Measurements from ENCODE around the gene CALHM1. TPM values are rescaled to one million over a fixed set of nuclear protein-coding genes. Genes with fewer than 3 reads are reported as not detected.

CALHM1 gene
- total and polyA plus RNA-seq, 2 of the 13 experiments (the other 11 are each of a cell fraction or from before 2014, with no cell fraction given) = 0.04 TPM; not detected in 1

DNA sequence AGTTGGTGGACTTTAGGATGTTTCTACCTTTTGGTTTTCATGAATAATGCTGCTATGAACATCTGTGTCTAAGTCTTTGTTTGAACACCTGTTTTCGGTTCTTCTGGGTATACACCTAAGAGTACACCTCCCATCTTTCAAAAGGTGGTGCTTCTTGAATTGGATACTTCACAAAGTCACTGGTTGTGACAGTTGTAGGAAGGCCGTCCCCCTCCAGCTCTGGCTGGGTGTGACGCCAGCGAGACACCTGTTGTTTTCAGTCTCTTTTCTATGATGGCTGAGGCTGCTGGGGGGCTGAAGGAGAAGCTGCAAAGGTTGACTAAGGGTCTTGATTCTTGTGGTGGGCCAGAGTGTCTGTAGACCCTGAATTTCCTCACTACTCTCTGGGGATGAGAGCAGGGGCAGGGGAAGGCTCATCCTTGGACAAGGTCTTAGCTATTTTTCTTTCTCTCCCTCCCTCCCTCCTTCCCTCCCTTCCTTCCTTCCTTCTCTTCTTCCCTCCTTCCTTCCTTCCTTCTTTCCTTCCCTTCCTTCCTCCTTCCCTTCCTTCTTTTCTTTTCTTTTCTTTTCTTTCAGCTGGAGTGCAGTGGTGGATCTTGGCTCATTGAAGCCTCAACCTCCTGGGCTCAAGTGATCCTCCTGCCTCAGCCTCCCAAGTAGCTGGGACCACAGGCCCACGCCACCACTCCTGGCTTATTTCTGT, 40.4 kb upstream of the CALHM1 start:
- Histone ChIP-seq H3K9me3 (ENCODE audit: low read length) (no peaks in the 10 kb centered on the region), H3K27me3 (ENCODE audit: control insufficient read depth in 1 of 2, insufficient read depth in 2 of 2, low read length in 2 of 2) (peaks cover 5 to 72% of the 10 kb centered on the region in 2 experiments; a peak in 3 of 5 replicates), H3K27ac (ENCODE audit: extremely low read length, insufficient read depth, low read length) (no peak overlapping the region), H2AFZ (ENCODE audit: low read length) (no peak overlapping the region), H3K4me2 (ENCODE audit: low read depth, low read length) (no peak overlapping the region), H4K20me1 (ENCODE audit: insufficient read depth, low read length) (no peaks in the 10 kb centered on the region), H3K4me1 (ENCODE audit: insufficient read depth, low read length) (peaks cover 3% of the 10 kb centered on the region), H3K4me3 (replicated peaks in 1 of 3; ENCODE audit: insufficient read depth in 1 of 3, low read depth in 2 of 3, low read length in 3 of 3) (no peak overlapping the region), H3K79me2 (ENCODE audit: insufficient read depth, low read length) (no peaks in the 10 kb centered on the region), H3K9ac (ENCODE audit: insufficient read depth, low read depth, low read length) (no peak overlapping the region), H3K36me3 (replicated peaks in 1 of 2; ENCODE audit: control insufficient read depth in 1 of 2, insufficient read depth in 2 of 2, low read length in 2 of 2) (no peaks in the 10 kb centered on the region)
- FAIRE-seq (no peak), DNase-seq (ENCODE audit: low spot score) (no peak), ATAC-seq (no peak)
- ChIA-PET CTCF (ENCODE audit: low intra/inter-chr PET ratio, low total read pairs) (no interaction called here), POLR2A (no interaction called here)
- 60% methylated on average over 5 of the region's 5 CpGs for whole genome bisulfite sequencing (ENCODE audit: low lambda C conversion rate)
- in situ Hi-C loops (cut with HindIII; ENCODE audit: extremely low pct_ligation_motif_present, low pct_unique_long_range_greater_than_20kb) (no loop called here), intact Hi-C loops (cut with micrococcal nuclease; ENCODE audit: unreplicated experiment) (no loop called here)
- TF ChIP-seq PRMT3 (CRISPR knock-in tag; IDR thresholded peaks at IDR 0.05; ENCODE audit: borderline replicate concordance, low read depth) (no peak), RCOR2 (CRISPR knock-in tag; IDR thresholded peaks at IDR 0.05) (no peak), ZNF350 (CRISPR knock-in tag; IDR thresholded peaks at IDR 0.05; ENCODE audit: borderline replicate concordance, low read depth) (no peak), SIN3B (IDR thresholded peaks at IDR 0.05; ENCODE audit: low read length) (no peak), ZNF329 (CRISPR knock-in tag; IDR thresholded peaks at IDR 0.05; ENCODE audit: low read depth) (no peak), ZNF136 (CRISPR knock-in tag; IDR thresholded peaks at IDR 0.05; ENCODE audit: low read depth) (no peak), ZFP1 (CRISPR knock-in tag; IDR thresholded peaks at IDR 0.05) (no peak), SNRNP70 (IDR thresholded peaks at IDR 0.05; ENCODE audit: low read depth, low read length) (no peak), ZNF781 (CRISPR knock-in tag; IDR thresholded peaks at IDR 0.05; ENCODE audit: borderline replicate concordance, not compliant biosample characterization) (no peak), ZNF670 (CRISPR knock-in tag; IDR thresholded peaks at IDR 0.05; ENCODE audit: borderline replicate concordance) (no peak)
- TF ChIP-seq, protein P1, sequence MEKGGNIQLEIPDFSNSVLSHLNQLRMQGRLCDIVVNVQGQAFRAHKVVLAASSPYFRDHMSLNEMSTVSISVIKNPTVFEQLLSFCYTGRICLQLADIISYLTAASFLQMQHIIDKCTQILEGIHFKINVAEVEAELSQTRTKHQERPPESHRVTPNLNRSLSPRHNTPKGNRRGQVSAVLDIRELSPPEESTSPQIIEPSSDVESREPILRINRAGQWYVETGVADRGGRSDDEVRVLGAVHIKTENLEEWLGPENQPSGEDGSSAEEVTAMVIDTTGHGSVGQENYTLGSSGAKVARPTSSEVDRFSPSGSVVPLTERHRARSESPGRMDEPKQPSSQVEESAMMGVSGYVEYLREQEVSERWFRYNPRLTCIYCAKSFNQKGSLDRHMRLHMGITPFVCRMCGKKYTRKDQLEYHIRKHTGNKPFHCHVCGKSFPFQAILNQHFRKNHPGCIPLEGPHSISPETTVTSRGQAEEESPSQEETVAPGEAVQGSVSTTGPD (CRISPR knock-in tag; IDR thresholded peaks at IDR 0.05) = no peak
- TF ChIP-seq, protein P2, sequence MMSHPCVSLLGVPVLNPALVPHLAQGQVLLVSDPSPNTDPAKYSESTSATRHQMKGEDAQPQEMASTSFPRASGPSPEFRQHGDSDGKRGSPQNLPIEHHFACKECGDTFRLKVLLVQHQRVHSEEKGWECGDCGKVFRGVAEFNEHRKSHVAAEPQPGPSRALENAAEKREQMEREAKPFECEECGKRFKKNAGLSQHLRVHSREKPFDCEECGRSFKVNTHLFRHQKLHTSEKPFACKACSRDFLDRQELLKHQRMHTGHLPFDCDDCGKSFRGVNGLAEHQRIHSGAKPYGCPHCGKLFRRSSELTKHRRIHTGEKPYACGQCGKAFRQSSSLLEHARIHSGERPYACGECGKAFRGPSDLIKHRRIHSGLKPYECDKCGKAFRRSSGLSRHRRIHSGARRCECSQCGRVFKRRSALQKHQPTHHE (CRISPR knock-in tag; IDR thresholded peaks at IDR 0.05; ENCODE audit: borderline replicate concordance) = no peak
- BruUV-seq (replicated peaks) = no TSS peak

Measured in HepG2 (cell line).